K562 (cell line): ENCODE data around the gene NEU1. TPM values are rescaled to one million over a fixed set of nuclear protein-coding genes. Genes with fewer than 3 reads are reported as not detected.

ENCODE experiments used
- ATAC-seq: fragments of 200-7000 bp; cut with Tn5 transposase; 3 replicates; pipeline ENCODE4 v1.9.1; 2020; ENCODE audit warnings: moderate library complexity
- BruUV-seq: library from RNA; stranded (reverse); fragments of 400-500 nt; replicated peaks from 2 replicates; lab custom pipeline; 2021; lab: Mats Ljungman, UMichigan
- CTCF ChIA-PET: fragments of 300-600 bp; formaldehyde crosslinking; extraction: SDS; loops from one replicate; lab custom pipeline; 2021; ENCODE audit warnings: low intra/inter-chr PET ratio; lab: Yijun Ruan, JAX
- POLR2A ChIA-PET: fragments of 300-600, 350-650 bp; sonication (Branson Sonifier 250); formaldehyde crosslinking; extraction: SDS; loops from one replicate; lab custom pipeline; 2021; ENCODE audit warnings: antibody characterized with exemption, inconsistent platforms; lab: Yijun Ruan, JAX
- DNase-seq, 4 experiments: peaks; one replicate each; pipeline versions ENCODE4 v3.0.0 to v3.0.0-alpha.2; 2011 to 2018; ENCODE audit warnings: low spot score in 3 of 4, mixed read lengths in 3 of 4; ENCODE audit errors: extremely low read depth in 1 of 4
- FAIRE-seq: peaks from 2 replicates; lab custom pipeline; 2011; peaks lifted over from hg19 to GRCh38; lab: Jason Lieb, UNC
- H2AFZ ChIP-seq: 2 replicates; pipeline ENCODE4 v1.6.0; 2011; ENCODE audit warnings: low read depth, low read length, control low read depth, inconsistent platforms
- H3K27ac ChIP-seq: fragments of 200-600 bp; 3 replicates; pipeline ENCODE4 v1.8.0; 2011; ENCODE audit warnings: low read depth, mild to moderate bottlenecking, control low read depth, inconsistent platforms, low read length, moderate library complexity, mixed read lengths; ENCODE audit errors: extremely low read depth
- H3K27me3 ChIP-seq, 2 experiments: fragments of 300-600 bp in 1 of 2; 2 replicates in 1 of 2; 3 replicates in 1 of 2; pipeline versions ENCODE4 v1.6.0 to v1.8.0; 2011; ENCODE audit warnings: inconsistent platforms in 2 of 2, low read length in 2 of 2, mild to moderate bottlenecking in 1 of 2, mixed read lengths in 1 of 2, moderate library complexity in 1 of 2; ENCODE audit not compliant: control insufficient read depth in 2 of 2, insufficient read depth in 2 of 2
- H3K36me3 ChIP-seq: fragments of 300-600 bp; 3 replicates; pipeline ENCODE4 v1.8.0; 2011; ENCODE audit warnings: mild to moderate bottlenecking, low read length, inconsistent platforms; ENCODE audit not compliant: control insufficient read depth, insufficient read depth
- H3K4me1 ChIP-seq, 2 experiments: fragments of 200-600 bp in 1 of 2; replicated peaks in 1 of 2; 2 replicates in 1 of 2; 3 replicates in 1 of 2; pipeline versions ENCODE4 v1.5.1 to v1.8.0; 2011; ENCODE audit warnings: inconsistent platforms in 2 of 2, low read length in 2 of 2, mild to moderate bottlenecking in 1 of 2, mixed read lengths in 1 of 2, moderate library complexity in 1 of 2; ENCODE audit not compliant: control insufficient read depth in 2 of 2, insufficient read depth in 2 of 2
- H3K4me2 ChIP-seq: 2 replicates; pipeline ENCODE4 v1.6.1; 2011; ENCODE audit warnings: low read length, control low read depth, inconsistent platforms, mixed read lengths; ENCODE audit not compliant: insufficient read depth
- H3K4me3 ChIP-seq: fragments of 200-600 bp; sonication (generic), shearing (Covaris generic); 2 replicates; pipeline ENCODE4 v1.5.1; 2016; ENCODE audit warnings: control low read depth, inconsistent platforms
- H3K79me2 ChIP-seq: fragments of 200-600 bp; 3 replicates; pipeline ENCODE4 v1.8.0; 2011; ENCODE audit warnings: low read length, inconsistent platforms; ENCODE audit not compliant: control insufficient read depth, insufficient read depth
- H3K9ac ChIP-seq, 2 experiments: 2 replicates each; pipeline versions ENCODE4 v1.6.0 to v1.6.1; 2011; ENCODE audit warnings: low read depth in 2 of 2, low read length in 2 of 2, control low read depth in 1 of 2, inconsistent platforms in 1 of 2, mild to moderate bottlenecking in 1 of 2, mixed read lengths in 1 of 2; ENCODE audit not compliant: insufficient read depth in 1 of 2
- H3K9me1 ChIP-seq: one replicate; pipeline ENCODE4 v1.6.0; 2011; ENCODE audit warnings: inconsistent platforms, mild to moderate bottlenecking, low read length, moderate library complexity; ENCODE audit not compliant: control insufficient read depth, insufficient read depth
- H3K9me3 ChIP-seq: replicated peaks from 2 replicates; pipeline ENCODE4 v1.5.1; 2011; ENCODE audit warnings: low read depth, low read length, inconsistent platforms; ENCODE audit not compliant: control insufficient read depth, insufficient read depth
- H4K20me1 ChIP-seq: replicated peaks from 2 replicates; pipeline ENCODE4 v1.6.1; 2011; ENCODE audit warnings: low read length, inconsistent platforms, mixed read lengths; ENCODE audit not compliant: control insufficient read depth, insufficient read depth
- CEBPB ChIP-seq: fragments of 450-650 bp; IDR thresholded peaks from 2 replicates; pipeline ENCODE4 v1.6.1; 2016; ENCODE audit warnings: missing genetic modification characterization, missing compliant biosample characterization
- GABPA ChIP-seq: fragments of 200-800 bp; sonication (Bioruptor generic); conservative IDR thresholded peaks from 2 replicates; pipeline ENCODE4 v1.6.1; 2016; ENCODE audit warnings: low read depth, missing genetic modification characterization, missing compliant biosample characterization
- NFYB ChIP-seq: IDR thresholded peaks from 2 replicates; pipeline ENCODE4 v1.6.1; 2011; ENCODE audit warnings: mild to moderate bottlenecking, moderate library complexity; ENCODE audit not compliant: insufficient read length; ENCODE audit errors: extremely low read depth
- POLR2AphosphoS2 ChIP-seq: IDR thresholded peaks from 2 replicates; pipeline ENCODE4 v1.6.1; 2012; ENCODE audit warnings: low read length, improper control_type of control experiment
- ZBTB40 ChIP-seq, 2 experiments: fragments of 450-650 bp in 1 of 2; sonication (generic) in 1 of 2; formaldehyde crosslinking in 1 of 2; IDR thresholded peaks; 2 replicates each; pipeline versions ENCODE4 v1.7.1 to v1.9.0; 2016 to 2022; ENCODE audit warnings: inconsistent platforms in 1 of 2, mild to moderate bottlenecking in 1 of 2, missing genetic modification reagents in 1 of 2
- ZNF175 ChIP-seq: fragments of 200-800 bp; sonication (Bioruptor generic); IDR thresholded peaks from 2 replicates; pipeline ENCODE4 v1.6.1; 2016; ENCODE audit warnings: low read depth, mild to moderate bottlenecking, missing genetic modification characterization, missing compliant biosample characterization
- ZNF217 ChIP-seq: sonication (generic); formaldehyde crosslinking; IDR thresholded peaks from 2 replicates; pipeline ENCODE4 v1.8.0; 2022; ENCODE audit warnings: mild to moderate bottlenecking, missing genetic modification reagents
- ZNF76 ChIP-seq: fragments of 250-450 bp; sonication (Bioruptor Pico); IDR thresholded peaks from 2 replicates; pipeline ENCODE4 v1.4.0; 2020; ENCODE audit warnings: mild to moderate bottlenecking, moderate library complexity, borderline replicate concordance
- WGBS: fragments of 100-300 bp; shearing (Covaris generic); methylation state at CpG from one replicate; pipeline ENCODE4 v1.1.6; 2016; ENCODE audit warnings: low coverage, mixed read lengths; ENCODE audit not compliant: insufficient coverage; ENCODE audit errors: missing lambda C conversion rate; 5-methylcytosine and 5-hydroxymethylcytosine counted together
- in situ Hi-C: fragments of 300-500 bp; cut with MboI; formaldehyde crosslinking; loops from 4 replicates; pipeline ENCODE4 v1.15.0; 2018; ENCODE audit warnings: inconsistent platforms, mixed read lengths
- intact Hi-C: fragments of 100-400 bp; cut with micrococcal nuclease; formaldehyde crosslinking; loops from 2 replicates; pipeline ENCODE4 v1.14.2; 2022
- polyA plus RNA-seq, 8 experiments: library from polyadenylated mRNA; depleted of rRNA in 4 of 8; stranded (reverse) in 5 of 8; unstranded in 3 of 8; fragments of >200 nt; fragmentation: Nextera tagmentation in 2 of 8; fragmentation: Illumina TruSeq in 1 of 8; extraction: Ambion mirVana in 2 of 8; extraction: Trizol in 1 of 8; gene quantifications; 2 replicates each; pipeline versions ENCODE4 v1.2.1 to v1.2.3, GENCODE V29; 2011 to 2014; ENCODE audit warnings: inconsistent platforms in 1 of 8, missing spikeins in 1 of 8
- total RNA-seq, 7 experiments: library from RNA; depleted of rRNA in 6 of 7; stranded (reverse); fragments of >200 nt in 6 of 7; fragmentation: Illumina TruSeq in 2 of 7; extraction: Trizol in 2 of 7; gene quantifications; 2 replicates each; pipeline versions ENCODE4 v1.2.1 to v1.2.3, GENCODE V29; 2011 to 2021; ENCODE audit warnings: low replicate concordance in 1 of 7

Gene NEU1
- total and polyA plus RNA-seq, 9 of the 15 experiments (the other 6 are each of a cell fraction or from before 2014, with no cell fraction given), result 14.8 to 67.8 (median 51.0) TPM

- no peak for TF ChIP-seq GABPA (tag)
- TF ChIP-seq NFYB, result no peak
- TF ChIP-seq ZNF175 (CRISPR knock-in tag), result 0 out of 2 replicates have a peak, but pooled peaks have one; percentile 38
- TF ChIP-seq ZNF217, result no peak
These were observed 31.0 kb downstream of the NEU1 start (continued) for GRCh38 chr6:31831350-31832215.

DNA sequence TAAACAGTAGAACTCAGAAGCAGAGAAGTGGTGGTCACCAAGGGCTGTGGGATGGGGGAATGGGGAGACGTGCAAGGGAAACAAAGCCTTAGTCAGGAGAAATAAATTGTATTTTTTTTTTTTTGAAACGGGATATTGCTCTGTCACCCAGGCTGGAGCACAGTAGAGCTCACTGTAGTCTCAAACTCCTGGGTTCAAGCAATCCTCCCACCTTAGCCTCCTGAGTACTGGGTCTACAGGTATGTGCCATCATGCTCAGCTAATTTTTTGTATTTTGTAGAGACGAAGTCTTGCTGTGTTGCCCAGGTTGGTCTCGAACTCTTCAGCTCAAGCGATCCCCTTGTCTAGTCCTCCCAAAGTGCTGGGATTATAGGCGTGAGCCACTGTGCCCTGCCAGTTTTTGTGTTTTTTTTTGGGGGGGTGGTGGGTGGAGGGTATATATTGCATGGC, 31.7 kb downstream of the NEU1 start:
- Histone ChIP-seq H3K4me2 (peak overlapping the region; percentile 77), H2AFZ (no peak overlapping the region), H3K27ac (peak overlapping the region; percentile 66), H3K4me1 (peaks cover 30 to 51% of the 10 kb centered on the region in 2 experiments), H3K27me3 (no peaks in the 10 kb centered on the region), H4K20me1 (peaks cover 5% of the 10 kb centered on the region; the same call in 1 of the 2 replicates), H3K9me1 (no peaks in the 10 kb centered on the region), H3K4me3 (peak overlapping the region; percentile 52), H3K9me3 (no peaks in the 10 kb centered on the region), H3K36me3 (peaks cover 28% of the 10 kb centered on the region; the same call in 2 of the 3 replicates), H3K9ac (peak overlapping the region; percentile 70 to 85), H3K79me2 (peaks cover 62% of the 10 kb centered on the region)
- no TSS peak for BruUV-seq
- FAIRE-seq (no peak), ATAC-seq (no peak), DNase-seq (no peak)
- intact Hi-C loops (loop anchor here (1.0 to 2.0 kb wide), 3 partner anchors 59 to 151 kb away; no protein-coding TSS in a partner anchor), in situ Hi-C loops (no loop called here)
- POLR2A ChIA-PET, result interaction anchor here (0.6 to 13.1 kb wide), 44 partner anchors 9 to 1007 kb away, joined by 3 to 229 read pairs (median 4); partner anchors contain the start of genes BAG6, C6orf47, CLIC1 and DDAH2
- CTCF ChIA-PET, result interaction anchor here (1.1 to 2.8 kb wide), 3 partner anchors 35 to 60 kb away, joined by 5 to 24 read pairs (median 10); partner anchors contain the start of gene VARS1
- 2% methylated on average over 6 of the region's 6 CpGs for WGBS
- TF ChIP-seq POLR2AphosphoS2, result peak; percentile 92; the same call in 1 of the 2 replicates
- 0 out of 2 replicates have a peak, but pooled peaks have one; percentile 4 for TF ChIP-seq CEBPB
- no peak for TF ChIP-seq ZNF76 (CRISPR knock-in tag)
- TF ChIP-seq ZBTB40 (IDR thresholded peaks at IDR 0.05), result peak; percentile 4; the same call in 1 of the 2 replicates
- no peak for TF ChIP-seq ZBTB40 (CRISPR knock-in tag; IDR thresholded peaks at IDR 0.05)
